Thymus (tissue), 14 donors: ENCODE results near the gene UBXN10. TPM values are rescaled to one million over a fixed set of nuclear protein-coding genes. Genes with fewer than 3 reads are reported as not detected.

ENCODE experiments used
- DNase-seq, 9 donors: peaks; one replicate each; pipeline ENCODE4 v3.0.0-alpha.2; 2013; ENCODE audit warnings: low spot score in 9 of 9, low read depth in 6 of 9, missing footprints in 1 of 9
- H3K27ac ChIP-seq, 2 donors: one replicate each; pipeline ENCODE4 v1.5.1; 2013; ENCODE audit warnings: control low read depth in 1 of 2, low read depth in 1 of 2, low read length in 1 of 2, mild to moderate bottlenecking in 1 of 2, moderate library complexity in 1 of 2
- H3K27me3 ChIP-seq, 2 donors: one replicate each; pipeline ENCODE4 v1.5.1; 2013; ENCODE audit warnings: low read length in 1 of 2; ENCODE audit not compliant: control insufficient read depth in 2 of 2, insufficient read depth in 1 of 2
- H3K36me3 ChIP-seq, 2 donors: one replicate each; pipeline ENCODE4 v1.5.1; 2013; ENCODE audit warnings: low read length in 1 of 2, mild to moderate bottlenecking in 1 of 2, moderate library complexity in 1 of 2; ENCODE audit not compliant: control insufficient read depth in 2 of 2, insufficient read depth in 2 of 2
- H3K4me1 ChIP-seq, 2 donors: one replicate each; pipeline ENCODE4 v1.5.1; 2013; ENCODE audit warnings: low read length in 2 of 2; ENCODE audit not compliant: control insufficient read depth in 2 of 2, insufficient read depth in 2 of 2
- H3K4me3 ChIP-seq, 2 donors: one replicate each; pipeline ENCODE4 v1.5.1; 2013; ENCODE audit warnings: low read length in 2 of 2, control low read depth in 1 of 2, mild to moderate bottlenecking in 1 of 2
- H3K9me3 ChIP-seq, 2 donors: one replicate each; pipeline ENCODE4 v1.5.1; 2013; ENCODE audit warnings: low read length in 1 of 2, mild to moderate bottlenecking in 1 of 2; ENCODE audit not compliant: control insufficient read depth in 2 of 2, insufficient read depth in 1 of 2
- WGBS: extraction: QIAGEN DNeasy Blood & Tissue Kit; methylation state at CpG from one replicate; pipeline ENCODE4 v1.1.7; 2013; 5-methylcytosine and 5-hydroxymethylcytosine counted together
- long read RNA-seq, 10 donors: transcript quantifications; one replicate each; lab custom pipeline, GENCODE V29; 2026
- polyA plus RNA-seq: library from polyadenylated mRNA; stranded (reverse); fragments of 200-250 nt; gene quantifications from one replicate; pipeline ENCODE4 v1.2.3, GENCODE V29; 2013
- total RNA-seq: library from RNA; stranded (reverse); fragments of 120-200 nt; gene quantifications from one replicate; pipeline ENCODE4 v1.2.4, GENCODE V29; 2013
- donor health status: healthy.

The UBXN10 gene, protein sequence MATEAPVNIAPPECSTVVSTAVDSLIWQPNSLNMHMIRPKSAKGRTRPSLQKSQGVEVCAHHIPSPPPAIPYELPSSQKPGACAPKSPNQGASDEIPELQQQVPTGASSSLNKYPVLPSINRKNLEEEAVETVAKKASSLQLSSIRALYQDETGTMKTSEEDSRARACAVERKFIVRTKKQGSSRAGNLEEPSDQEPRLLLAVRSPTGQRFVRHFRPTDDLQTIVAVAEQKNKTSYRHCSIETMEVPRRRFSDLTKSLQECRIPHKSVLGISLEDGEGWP
- total RNA-seq (0.24 TPM), polyA plus RNA-seq (0.50 TPM)
- long read RNA-seq, donor 1: 0 reads
- long read RNA-seq, donor 2: 0 reads
- long read RNA-seq, donor 3, full-length matches to known transcripts: 1 of 1 reads
- long read RNA-seq, donor 3, partial matches to known transcripts: 0 of 1 reads
- long read RNA-seq, donor 3, other reads (novel, unspliced or antisense): 0 of 1 reads
- long read RNA-seq, donor 4, partial matches to known transcripts: 0 of 9 reads
- long read RNA-seq, donor 4, other reads (novel, unspliced or antisense): 9 of 9 reads
- long read RNA-seq, donor 5, full-length matches to known transcripts: 1 of 14 reads
- long read RNA-seq, donor 5, partial matches to known transcripts: 7 of 14 reads
- long read RNA-seq, donor 5, other reads (novel, unspliced or antisense): 6 of 14 reads
- long read RNA-seq, donor 6: 0 reads
- long read RNA-seq, donor 7: 0 reads
- long read RNA-seq, donor 8: 0 reads
- long read RNA-seq, donor 9: 0 reads
- long read RNA-seq, donor 10: 0 reads

DNA sequence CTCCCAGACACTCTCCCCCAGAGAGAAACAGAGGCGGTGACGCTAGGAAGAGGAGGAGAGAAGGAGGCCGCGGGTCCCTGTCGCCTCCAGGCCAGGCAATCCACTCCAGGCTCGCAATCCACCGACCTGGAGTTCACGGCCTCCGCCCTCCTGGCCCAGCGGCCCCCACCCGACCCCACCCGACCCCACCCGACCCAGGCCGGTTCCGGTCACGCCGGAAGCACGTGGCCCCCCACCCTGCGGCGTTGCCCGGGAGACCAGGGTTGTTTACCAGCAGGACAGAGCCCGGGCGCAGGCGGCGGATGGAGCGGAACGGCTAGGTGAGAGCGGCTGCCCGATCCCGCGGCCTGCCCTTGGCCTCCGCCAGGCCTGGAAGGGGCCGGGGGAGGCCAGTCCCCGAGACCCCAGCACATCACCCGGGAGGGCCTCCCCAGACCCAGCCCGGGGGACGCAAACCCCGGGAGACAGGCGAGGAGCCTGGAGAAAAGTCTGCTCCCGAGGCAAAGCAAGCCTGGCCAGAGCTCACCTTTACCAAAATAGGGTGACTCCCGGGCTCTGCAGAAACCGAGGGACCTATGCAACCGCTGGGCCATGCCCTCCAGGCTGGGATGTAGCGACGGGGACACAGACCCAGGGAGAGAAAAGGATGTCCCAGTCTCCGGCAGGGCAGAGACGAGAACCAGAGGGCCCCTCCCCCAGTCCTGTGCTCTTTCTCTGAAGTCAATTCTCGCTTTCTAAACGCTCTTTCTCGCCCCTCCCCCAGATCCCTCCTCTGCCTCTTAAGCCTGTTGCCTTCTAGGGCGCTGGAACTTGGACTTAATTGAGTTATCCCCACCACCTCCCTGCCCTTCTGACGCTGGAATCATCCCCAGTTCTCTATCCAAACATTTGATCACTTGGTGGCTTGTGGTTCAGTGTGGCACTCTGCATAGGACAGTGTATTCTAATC lies at the start of gene UBXN10, which contains the start of gene PLA2G2C:
Gene UBXN10 (plus strand): TSS at position 263 of the 949 bp plus-strand sequence. CDS start 4,466 bp downstream, outside the sequence.
Gene PLA2G2C (minus strand): TSS at position 685 of the 949 bp plus-strand sequence. CDS start 9,155 bp downstream, outside the sequence.
- Histone ChIP-seq H3K27ac (no peak within 1 kb of the TSS), H3K4me3 (peak within 1 kb of the TSS; percentile 26 to 33), H3K9me3 (no peaks in the 10 kb centered on the region), H3K4me1 (peaks cover 7 to 16% of the 10 kb centered on the region in 2 donors), H3K36me3 (no peaks in the 10 kb centered on the region), H3K27me3 (peaks cover 9 to 41% of the 10 kb centered on the region in 2 donors)
- WGBS: 3% methylated on average over 52 of the region's 52 CpGs
- peak in 5 of 9 donors; percentile 20 to 65 (median 34) for DNase-seq

DNA sequence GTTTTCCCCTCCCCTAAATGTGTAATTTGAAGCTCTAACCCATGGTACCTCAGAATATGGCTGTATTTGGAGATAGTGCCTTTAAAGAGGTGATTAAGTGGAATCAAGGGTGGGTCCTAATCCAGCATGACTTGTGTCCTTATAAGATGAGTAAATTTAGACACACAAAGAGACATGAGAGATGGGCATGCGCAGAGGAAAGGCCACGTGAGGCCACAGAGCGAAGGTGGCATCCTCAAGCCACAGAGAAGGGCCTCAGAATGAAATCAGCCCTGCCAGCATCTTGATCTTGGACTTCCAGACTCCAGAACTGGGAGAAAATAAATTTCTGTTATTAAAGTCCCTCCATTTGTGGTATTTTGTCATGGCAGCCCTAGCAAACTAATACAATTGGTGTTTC lies 49.6 kb upstream of the UBXN10 start:
- Histone ChIP-seq H3K9me3 (no peaks in the 10 kb centered on the region), H3K36me3 (no peaks in the 10 kb centered on the region), H3K27ac (no peak overlapping the region), H3K4me3 (no peak overlapping the region), H3K4me1 (no peaks in the 10 kb centered on the region), H3K27me3 (no peaks in the 10 kb centered on the region)
- 99% methylated on average over 3 of the region's 3 CpGs for WGBS
- DNase-seq: no peak

DNA sequence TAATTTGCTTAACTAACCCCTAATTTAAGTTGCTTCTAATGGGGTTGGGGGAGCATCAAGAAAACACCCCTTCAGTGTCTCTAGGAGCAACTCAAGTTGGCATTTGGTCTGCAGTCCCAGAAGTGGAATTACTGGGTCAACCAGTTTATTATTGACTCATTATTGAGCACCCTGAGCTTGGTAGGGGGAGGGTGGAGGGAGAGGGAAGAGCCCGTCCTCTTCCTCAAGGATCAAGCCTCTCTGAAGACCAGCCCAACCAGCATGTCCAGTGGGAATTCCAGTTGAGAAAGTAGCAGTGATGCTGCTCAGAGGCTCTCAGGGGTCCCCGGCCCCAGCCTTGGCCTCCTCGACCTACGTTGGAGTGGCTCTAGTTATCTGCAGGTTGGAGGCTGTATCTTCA lies 48.8 kb upstream of the UBXN10 start:
- no peaks in the 10 kb centered on the region for H3K9me3 ChIP-seq

DNA sequence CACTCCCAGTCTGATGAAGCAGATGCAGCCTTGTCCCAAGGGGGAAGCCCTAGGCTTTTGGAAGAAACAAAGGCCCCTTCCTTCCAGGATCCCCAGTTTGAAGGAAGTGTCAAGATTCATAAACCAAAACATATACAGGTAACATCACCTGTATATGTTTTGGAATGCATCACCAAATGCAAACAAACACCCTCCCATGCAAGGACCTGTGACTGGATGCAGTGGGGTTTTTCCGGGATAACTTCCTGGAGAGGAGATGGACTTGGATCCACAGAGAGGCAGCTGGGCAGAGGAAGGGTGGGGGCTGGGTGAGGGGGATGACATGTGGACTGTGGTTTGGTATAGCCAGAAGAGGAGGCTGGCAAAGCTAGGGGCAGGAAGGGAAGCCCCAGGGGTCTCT lies 48.3 kb upstream of the UBXN10 start:
- Histone ChIP-seq H3K27me3 (no peaks in the 10 kb centered on the region), H3K36me3 (no peaks in the 10 kb centered on the region), H3K4me1 (no peaks in the 10 kb centered on the region), H3K4me3 (no peak overlapping the region), H3K9me3 (no peaks in the 10 kb centered on the region), H3K27ac (no peak overlapping the region)
- DNase-seq: no peak
- 93% methylated on average over 1 of the region's 1 CpG for WGBS

More for the DNA sequence above, 48.8 kb upstream of the UBXN10 start:
- Histone ChIP-seq H3K27ac (no peak overlapping the region), H3K27me3 (no peaks in the 10 kb centered on the region), H3K36me3 (no peaks in the 10 kb centered on the region), H3K4me1 (no peaks in the 10 kb centered on the region), H3K4me3 (no peak overlapping the region)
- WGBS: 94% methylated on average over 4 of the region's 4 CpGs
- DNase-seq: no peak

DNA sequence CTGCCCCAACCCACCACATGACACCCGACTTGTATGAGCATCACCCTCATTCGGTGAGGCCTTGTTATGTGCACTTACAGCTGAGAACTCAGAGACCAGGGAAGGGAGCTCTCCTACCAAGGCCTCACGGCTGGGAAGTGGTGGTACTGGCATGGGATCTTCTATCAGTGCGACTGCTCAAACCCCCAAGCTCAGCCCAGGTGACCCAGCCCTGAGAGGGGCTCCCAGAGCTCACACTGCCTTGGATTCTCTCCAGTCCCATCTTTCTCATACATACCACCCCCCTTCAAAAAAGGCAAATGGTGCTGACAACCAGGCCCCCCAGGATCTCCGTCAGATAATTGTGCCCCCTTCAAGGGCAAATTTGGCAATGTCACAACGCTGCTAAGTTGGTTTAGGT lies 47.5 kb upstream of the UBXN10 start:
- Histone ChIP-seq H3K27ac (no peak overlapping the region), H3K4me3 (no peak overlapping the region), H3K4me1 (no peaks in the 10 kb centered on the region), H3K36me3 (no peaks in the 10 kb centered on the region), H3K27me3 (no peaks in the 10 kb centered on the region), H3K9me3 (no peaks in the 10 kb centered on the region)
- no peak for DNase-seq
- WGBS: 96% methylated on average over 6 of the region's 6 CpGs

DNA sequence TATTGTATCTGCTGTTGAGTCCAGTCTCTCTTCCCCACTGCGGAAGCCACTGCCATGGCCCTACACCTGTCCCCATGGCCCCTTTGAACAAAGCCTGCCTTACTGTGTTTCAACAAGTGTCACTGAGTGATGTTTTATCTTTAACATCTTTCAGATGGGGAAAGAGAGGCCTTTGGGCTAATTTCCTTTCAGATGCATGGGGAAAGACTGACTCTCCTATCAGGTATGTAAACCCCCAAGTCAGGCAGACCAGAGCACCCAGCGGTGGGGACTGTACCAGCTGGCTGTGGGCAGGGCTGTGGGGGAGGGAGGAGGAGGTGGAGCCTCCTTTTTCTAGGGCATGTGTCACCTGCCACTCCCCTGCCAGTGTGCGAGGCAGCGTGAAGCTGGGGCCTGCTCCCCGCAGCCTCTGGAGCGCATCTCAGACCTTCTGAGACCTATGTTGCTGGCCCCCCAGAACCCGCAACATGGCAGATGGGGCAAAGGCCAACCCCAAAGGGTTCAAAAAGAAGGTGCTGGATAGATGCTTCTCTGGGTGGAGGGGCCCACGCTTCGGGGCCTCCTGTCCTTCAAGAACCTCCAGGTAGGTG lies 46.8 kb upstream of the UBXN10 start, which contains the start of gene PLA2G2F:
Gene PLA2G2F (plus strand): TSS at position 363 of the 590 bp plus-strand sequence. CDS start 105 bp downstream, at position 468.
- 93% methylated on average over 9 of the region's 9 CpGs for WGBS
- no peaks in the 10 kb centered on the region for H3K4me1 ChIP-seq
- H3K36me3 ChIP-seq: no peaks in the 10 kb centered on the region
- H3K9me3 ChIP-seq: no peaks in the 10 kb centered on the region
- no peak within 1 kb of the TSS for H3K4me3 ChIP-seq
- H3K27ac ChIP-seq: no peak within 1 kb of the TSS
- H3K27me3 ChIP-seq: no peaks in the 10 kb centered on the region
- no peak for DNase-seq

DNA sequence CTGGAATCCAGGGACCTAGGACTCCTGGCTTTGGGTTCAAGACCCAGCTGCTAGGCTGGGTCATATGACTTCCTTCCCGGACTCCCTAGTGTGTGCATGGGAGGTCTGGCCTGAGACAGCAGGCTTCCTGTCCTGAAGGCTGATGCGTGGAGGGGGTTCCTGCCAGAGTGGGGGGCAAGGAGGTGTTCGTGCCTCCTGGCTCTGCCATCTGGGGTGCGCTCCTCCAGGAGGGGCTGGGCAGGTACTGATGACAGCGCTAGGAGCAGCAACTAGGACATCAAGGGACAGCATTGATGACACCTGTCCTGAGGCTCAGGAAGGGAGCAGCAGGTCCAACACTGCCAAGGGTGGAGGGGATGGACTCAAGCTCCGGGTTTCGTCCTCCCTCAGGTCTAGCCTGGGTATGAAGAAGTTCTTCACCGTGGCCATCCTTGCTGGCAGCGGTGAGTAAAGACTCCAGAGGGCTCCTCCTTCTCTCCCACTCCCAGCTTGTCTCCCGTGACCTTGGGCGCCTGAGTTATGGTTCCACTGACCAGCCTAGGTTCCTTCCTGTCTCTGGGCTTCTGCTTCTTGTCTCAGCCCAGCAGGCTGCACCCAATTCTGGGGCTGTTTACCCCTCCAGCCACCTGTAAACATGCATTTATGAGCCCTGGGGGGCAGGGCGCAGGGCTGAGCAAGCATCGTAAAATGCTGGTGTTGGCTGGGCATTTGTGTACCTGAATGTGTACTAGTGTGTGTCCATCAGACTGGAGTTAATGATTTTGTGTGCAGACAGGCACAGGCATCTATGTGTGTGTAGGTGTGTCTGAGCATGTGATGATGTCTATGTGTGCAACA lies 45.9 kb upstream of the UBXN10 start:
- WGBS: 81% methylated on average over 13 of the region's 13 CpGs
- Histone ChIP-seq H3K4me1 (no peaks in the 10 kb centered on the region), H3K4me3 (no peak overlapping the region), H3K27ac (no peak overlapping the region), H3K9me3 (no peaks in the 10 kb centered on the region), H3K27me3 (no peaks in the 10 kb centered on the region), H3K36me3 (no peaks in the 10 kb centered on the region)
- DNase-seq: no peak

DNA sequence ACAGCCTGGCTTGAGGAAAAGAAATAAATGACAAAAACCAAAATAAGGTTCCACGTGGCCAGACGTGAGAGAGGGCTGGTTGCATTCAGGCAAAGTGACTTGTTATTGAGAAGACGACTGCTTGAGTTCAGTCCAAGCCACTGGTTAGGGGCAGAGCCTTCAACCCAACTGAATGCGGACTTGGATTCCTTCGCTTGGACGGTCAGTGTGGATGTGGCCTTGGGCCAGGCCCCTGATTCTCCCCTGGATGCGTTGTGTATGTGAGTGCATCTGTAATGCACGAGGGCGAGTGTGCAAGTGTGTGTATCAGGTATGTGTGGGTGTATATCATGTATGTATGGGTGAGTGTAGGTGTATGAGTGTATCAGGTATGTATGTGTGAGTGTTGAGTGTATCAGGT lies 44.9 kb upstream of the UBXN10 start:
- Histone ChIP-seq H3K9me3 (no peaks in the 10 kb centered on the region), H3K4me3 (no peak overlapping the region), H3K27me3 (no peaks in the 10 kb centered on the region), H3K4me1 (no peaks in the 10 kb centered on the region), H3K27ac (no peak overlapping the region), H3K36me3 (no peaks in the 10 kb centered on the region)
- WGBS: 96% methylated on average over 9 of the region's 9 CpGs
- DNase-seq: no peak
